ENCODE data around the gene UBQLN2.

DNA sequence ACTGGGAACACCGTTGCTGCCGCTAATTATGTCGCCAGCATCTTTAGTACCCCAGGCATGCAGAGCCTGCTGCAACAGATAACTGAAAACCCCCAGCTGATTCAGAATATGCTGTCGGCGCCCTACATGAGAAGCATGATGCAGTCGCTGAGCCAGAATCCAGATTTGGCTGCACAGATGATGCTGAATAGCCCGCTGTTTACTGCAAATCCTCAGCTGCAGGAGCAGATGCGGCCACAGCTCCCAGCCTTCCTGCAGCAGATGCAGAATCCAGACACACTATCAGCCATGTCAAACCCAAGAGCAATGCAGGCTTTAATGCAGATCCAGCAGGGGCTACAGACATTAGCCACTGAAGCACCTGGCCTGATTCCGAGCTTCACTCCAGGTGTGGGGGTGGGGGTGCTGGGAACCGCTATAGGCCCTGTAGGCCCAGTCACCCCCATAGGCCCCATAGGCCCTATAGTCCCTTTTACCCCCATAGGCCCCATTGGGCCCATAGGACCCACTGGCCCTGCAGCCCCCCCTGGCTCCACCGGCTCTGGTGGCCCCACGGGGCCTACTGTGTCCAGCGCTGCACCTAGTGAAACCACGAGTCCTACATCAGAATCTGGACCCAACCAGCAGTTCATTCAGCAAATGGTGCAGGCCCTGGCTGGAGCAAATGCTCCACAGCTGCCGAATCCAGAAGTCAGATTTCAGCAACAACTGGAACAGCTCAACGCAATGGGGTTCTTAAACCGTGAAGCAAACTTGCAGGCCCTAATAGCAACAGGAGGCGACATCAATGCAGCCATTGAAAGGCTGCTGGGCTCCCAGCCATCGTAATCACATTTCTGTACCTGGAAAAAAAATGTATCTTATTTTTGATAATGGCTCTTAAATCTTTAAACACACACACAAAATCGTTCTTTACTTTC lies 1.8 kb downstream of the UBQLN2 start:
- no peak for TF ChIP-seq BHLHE40 (IDR thresholded peaks at IDR 0.05; ENCODE audit: borderline replicate concordance)
- no peak for TF ChIP-seq HDGF (IDR thresholded peaks at IDR 0.05; ENCODE audit: borderline replicate concordance)
- no peak for TF ChIP-seq SP1 (IDR thresholded peaks at IDR 0.05)
- no peak for TF ChIP-seq LEF1 (IDR thresholded peaks at IDR 0.05; ENCODE audit: borderline replicate concordance)
- no peak for TF ChIP-seq SUZ12 (IDR thresholded peaks at IDR 0.05)
- no peak for TF ChIP-seq TARDBP (IDR thresholded peaks at IDR 0.05)
- no peak for TF ChIP-seq ELF4 (IDR thresholded peaks at IDR 0.05)
- no peak for TF ChIP-seq CTBP1 (IDR thresholded peaks at IDR 0.05; ENCODE audit: borderline replicate concordance)
- no peak for TF ChIP-seq FOXK2 (IDR thresholded peaks at IDR 0.05)
